Lower lobe of right lung (tissue), 2 donors: ENCODE data around the gene SART1. TPM values are rescaled to one million over a fixed set of nuclear protein-coding genes. Genes with fewer than 3 reads are reported as not detected.

ENCODE experiments used
- ATAC-seq, 2 donors: fragments of 200-7000 bp; cut with Tn5 transposase; one replicate each; pipeline ENCODE4 v1.9.1; 2020 to 2022; ENCODE audit warnings: mild to moderate bottlenecking in 2 of 2, moderate library complexity in 2 of 2
- DNase-seq: peaks from one replicate; pipeline ENCODE4 v3.0.0-alpha.2; 2020
- H3K27ac ChIP-seq: fragments of 200-600 bp; one replicate; pipeline ENCODE4 v1.8.0; 2022
- H3K27me3 ChIP-seq: fragments of 200-600 bp; one replicate; pipeline ENCODE4 v1.8.0; 2022; ENCODE audit warnings: low read depth
- H3K36me3 ChIP-seq: fragments of 200-600 bp; one replicate; pipeline ENCODE4 v1.8.0; 2022; ENCODE audit warnings: mild to moderate bottlenecking
- H3K4me1 ChIP-seq: fragments of 200-600 bp; one replicate; pipeline ENCODE4 v1.8.0; 2022
- H3K4me3 ChIP-seq: fragments of 200-600 bp; one replicate; pipeline ENCODE4 v1.8.0; 2022; ENCODE audit warnings: mild to moderate bottlenecking
- H3K9me3 ChIP-seq: fragments of 200-600 bp; one replicate; pipeline ENCODE4 v1.8.0; 2022
- intact Hi-C: fragments of 100-400 bp; cut with DNase I; formaldehyde crosslinking; loops from one replicate; pipeline ENCODE4 v1.11.0; 2022
- total RNA-seq: library from RNA; stranded (reverse); fragmentation: NEBNext Ultra II Directional; extraction: Animal tissue kit (Norgen Biotek cat#: 25700); gene quantifications from one replicate; pipeline ENCODE4 v1.2.1, GENCODE V29; 2021
- TF ChIP-seq, protein P1 (sequence below): fragments of 200-600 bp; IDR thresholded peaks from one replicate; pipeline ENCODE4 v1.8.0; 2022; ENCODE audit warnings: antibody characterized with exemption, mild to moderate bottlenecking
- donor health status: DM: no; HTN: yes; CAD: no; lungs with severe emphysema.

Gene SART1
- total RNA-seq, 1 donor from 2014 or later, result 51.0 TPM

DNA sequence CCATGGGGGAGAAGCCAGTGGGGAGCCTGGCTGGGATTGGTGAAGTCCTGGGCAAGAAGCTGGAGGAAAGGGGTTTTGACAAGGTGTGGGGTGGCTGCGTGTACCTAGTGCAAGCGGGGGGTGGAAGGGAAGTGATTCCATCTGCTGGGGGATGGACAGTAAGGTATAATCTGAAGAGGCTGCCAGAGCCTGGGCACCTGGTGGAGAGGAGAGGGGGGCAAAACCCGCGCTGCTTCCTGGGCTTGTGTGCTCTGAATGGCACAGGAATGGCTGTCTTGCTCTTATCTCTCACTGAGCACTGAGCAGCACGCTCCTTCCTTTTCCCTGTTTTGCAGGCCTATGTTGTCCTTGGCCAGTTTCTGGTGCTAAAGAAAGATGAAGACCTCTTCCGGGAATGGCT lies 41.8 kb downstream of the SART1 start:
- intact Hi-C loops, result no loop called here
- H3K4me3 ChIP-seq, result peak overlapping the region; percentile 79
- H3K27ac ChIP-seq, result peak overlapping the region; percentile 89
- TF ChIP-seq, protein P1, sequence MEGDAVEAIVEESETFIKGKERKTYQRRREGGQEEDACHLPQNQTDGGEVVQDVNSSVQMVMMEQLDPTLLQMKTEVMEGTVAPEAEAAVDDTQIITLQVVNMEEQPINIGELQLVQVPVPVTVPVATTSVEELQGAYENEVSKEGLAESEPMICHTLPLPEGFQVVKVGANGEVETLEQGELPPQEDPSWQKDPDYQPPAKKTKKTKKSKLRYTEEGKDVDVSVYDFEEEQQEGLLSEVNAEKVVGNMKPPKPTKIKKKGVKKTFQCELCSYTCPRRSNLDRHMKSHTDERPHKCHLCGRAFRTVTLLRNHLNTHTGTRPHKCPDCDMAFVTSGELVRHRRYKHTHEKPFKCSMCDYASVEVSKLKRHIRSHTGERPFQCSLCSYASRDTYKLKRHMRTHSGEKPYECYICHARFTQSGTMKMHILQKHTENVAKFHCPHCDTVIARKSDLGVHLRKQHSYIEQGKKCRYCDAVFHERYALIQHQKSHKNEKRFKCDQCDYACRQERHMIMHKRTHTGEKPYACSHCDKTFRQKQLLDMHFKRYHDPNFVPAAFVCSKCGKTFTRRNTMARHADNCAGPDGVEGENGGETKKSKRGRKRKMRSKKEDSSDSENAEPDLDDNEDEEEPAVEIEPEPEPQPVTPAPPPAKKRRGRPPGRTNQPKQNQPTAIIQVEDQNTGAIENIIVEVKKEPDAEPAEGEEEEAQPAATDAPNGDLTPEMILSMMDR, result no peak
- H3K36me3 ChIP-seq, result peaks cover 38% of the 10 kb centered on the region
- DNase-seq, result no peak
- H3K4me1 ChIP-seq, result peaks cover 24% of the 10 kb centered on the region
- H3K9me3 ChIP-seq, result no peaks in the 10 kb centered on the region
- H3K27me3 ChIP-seq, result no peaks in the 10 kb centered on the region
- ATAC-seq, result no peak

DNA sequence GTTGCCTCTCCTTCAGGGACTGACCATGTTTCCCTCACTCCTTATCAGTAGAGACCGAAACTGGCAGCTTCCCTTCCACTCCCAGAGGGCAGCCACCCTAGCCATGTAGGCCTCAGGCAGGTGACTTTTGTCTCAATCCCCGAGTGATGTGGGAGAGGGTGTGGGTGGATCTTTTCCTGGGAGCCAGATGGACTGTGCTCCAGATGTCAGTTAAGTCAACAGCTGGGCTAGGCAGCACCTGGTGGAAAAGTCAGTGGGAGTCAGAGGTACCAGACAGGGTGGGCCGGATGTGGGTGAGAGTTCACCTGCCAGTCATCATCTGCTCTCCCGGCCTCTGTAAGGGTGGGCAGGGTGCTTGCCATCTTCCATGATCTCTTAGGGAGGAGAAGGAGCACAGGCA lies 42.7 kb downstream of the SART1 start:
- H3K4me1 ChIP-seq, result peaks cover 24% of the 10 kb centered on the region
- intact Hi-C loops, result no loop called here
- peaks cover 29% of the 10 kb centered on the region for H3K36me3 ChIP-seq
- no peaks in the 10 kb centered on the region for H3K27me3 ChIP-seq
- H3K9me3 ChIP-seq, result no peaks in the 10 kb centered on the region
- H3K4me3 ChIP-seq, result no peak overlapping the region
- TF ChIP-seq, protein P1, result no peak
- DNase-seq (no peak), ATAC-seq (no peak)
- H3K27ac ChIP-seq, result no peak overlapping the region

DNA sequence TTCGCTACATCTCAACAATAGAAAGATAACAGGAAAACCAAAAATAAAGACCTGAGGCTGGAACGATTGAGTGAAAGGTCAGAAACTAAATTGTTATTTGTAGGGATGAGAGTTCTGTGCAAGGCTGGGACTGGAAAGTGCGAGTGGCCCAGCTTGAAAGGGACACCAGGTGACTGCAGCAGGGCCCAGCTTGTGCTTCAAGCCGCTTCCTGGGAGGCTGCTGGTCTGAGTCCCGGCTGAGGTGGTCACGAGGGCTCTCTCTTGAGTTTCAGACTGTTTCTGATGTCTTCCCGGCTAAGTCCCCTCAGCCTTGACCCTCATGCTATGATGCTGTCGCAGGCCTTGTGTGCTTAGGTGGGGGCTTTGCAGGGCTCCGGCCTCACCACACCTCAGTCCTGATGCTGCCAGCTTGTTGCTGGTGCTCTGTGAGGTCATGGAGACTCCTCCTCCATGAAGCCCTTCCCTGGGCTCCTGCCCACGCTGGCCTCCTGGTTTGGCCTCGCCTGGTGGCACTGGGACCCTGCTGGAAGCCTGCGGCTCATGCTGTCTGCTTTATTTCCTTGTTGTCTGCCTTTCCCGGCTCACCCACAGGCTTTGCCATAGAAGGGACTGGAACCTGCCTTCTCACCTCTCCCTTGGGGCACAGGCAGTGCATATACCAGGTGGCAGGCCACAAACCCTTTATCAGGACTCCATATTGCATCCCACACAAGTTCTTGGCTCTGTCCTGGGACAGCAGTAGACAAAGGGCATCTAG lies 44.8 kb downstream of the SART1 start:
- TF ChIP-seq, protein P1, result no peak
- H3K27me3 ChIP-seq, result peaks cover 1% of the 10 kb centered on the region
- H3K9me3 ChIP-seq, result no peaks in the 10 kb centered on the region
- intact Hi-C loops, result no loop called here
- ATAC-seq, result no peak
- peaks cover 16% of the 10 kb centered on the region for H3K36me3 ChIP-seq
- H3K4me1 ChIP-seq, result peaks cover 10% of the 10 kb centered on the region
- H3K4me3 ChIP-seq, result no peak overlapping the region
- H3K27ac ChIP-seq, result no peak overlapping the region
- no peak for DNase-seq

- no peaks in the 10 kb centered on the region for H3K9me3 ChIP-seq
- peaks cover 7% of the 10 kb centered on the region for H3K27me3 ChIP-seq
- H3K27ac ChIP-seq, result no peak overlapping the region
- intact Hi-C loops, result no loop called here
- no peak overlapping the region for H3K4me3 ChIP-seq
- no peak for DNase-seq
- peaks cover 12% of the 10 kb centered on the region for H3K4me1 ChIP-seq
- H3K36me3 ChIP-seq, result peaks cover 16% of the 10 kb centered on the region
- TF ChIP-seq, protein P1, result no peak
- ATAC-seq, result no peak
Observed at GRCh38 chr11:66006891-66007176, 45.3 kb downstream of the SART1 start.

- peaks cover 16% of the 10 kb centered on the region for H3K4me1 ChIP-seq
- H3K9me3 ChIP-seq, result no peaks in the 10 kb centered on the region
- ATAC-seq (no peak), DNase-seq (no peak)
- peaks cover 16% of the 10 kb centered on the region for H3K36me3 ChIP-seq
- H3K27ac ChIP-seq, result no peak overlapping the region
- intact Hi-C loops, result no loop called here
- no peak overlapping the region for H3K4me3 ChIP-seq
- TF ChIP-seq, protein P1, result no peak
- H3K27me3 ChIP-seq, result peaks cover 11% of the 10 kb centered on the region
Observed at GRCh38 chr11:66007201-66007634, 45.7 kb downstream of the SART1 start.
